K562 (cell line): ENCODE measurements around the gene TBXA2R. TPM values are rescaled to one million over a fixed set of nuclear protein-coding genes. Genes with fewer than 3 reads are reported as not detected.

ENCODE experiments used
- ESRRA ChIP-seq: fragments of 450-650 bp; IDR thresholded peaks from 2 replicates; pipeline ENCODE4 v1.6.1; 2014; ENCODE audit warnings: low read depth, mild to moderate bottlenecking, moderate library complexity, borderline replicate concordance
- GABPB1 ChIP-seq: sonication (generic); formaldehyde crosslinking; IDR thresholded peaks from 2 replicates; pipeline ENCODE4 v1.8.0; 2022; ENCODE audit warnings: mild to moderate bottlenecking, missing genetic modification reagents
- GTF2E2 ChIP-seq: fragments of 200-800 bp; sonication (Bioruptor generic); IDR thresholded peaks from 2 replicates; pipeline ENCODE4 v1.6.1; 2016; ENCODE audit warnings: missing genetic modification characterization, missing compliant biosample characterization
- ID3 ChIP-seq, 2 experiments: fragments of 250-450 bp in 1 of 2; fragments of 450-650 bp in 1 of 2; sonication (Bioruptor Pico) in 1 of 2; IDR thresholded peaks; 2 replicates each; pipeline versions ENCODE4 v1.6.1 to v1.8.0; 2016 to 2021; ENCODE audit warnings: mild to moderate bottlenecking in 2 of 2, moderate library complexity in 2 of 2, missing compliant biosample characterization in 1 of 2, missing genetic modification characterization in 1 of 2
- MCM5 ChIP-seq: fragments of 450-650 bp; IDR thresholded peaks from 2 replicates; pipeline ENCODE4 v1.6.1; 2016; ENCODE audit warnings: low read depth
- RBM39 ChIP-seq: fragments of 200-400 bp; formaldehyde crosslinking; optimal IDR thresholded peaks from 2 replicates; pipeline ENCODE3; 2018; ENCODE audit warnings: low read depth, low read length
- RFX7 ChIP-seq: fragments of 250-450 bp; sonication (Bioruptor Pico); IDR thresholded peaks from 2 replicates; pipeline ENCODE4 v1.5.1; 2021; ENCODE audit warnings: mild to moderate bottlenecking
- SIN3B ChIP-seq: fragments of 450-650 bp; IDR thresholded peaks from 2 replicates; pipeline ENCODE4 v1.6.1; 2017; ENCODE audit warnings: low read depth, mild to moderate bottlenecking, moderate library complexity
- SMAD4 ChIP-seq: fragments of 250-450 bp; sonication (Bioruptor Pico); conservative IDR thresholded peaks from 2 replicates; pipeline ENCODE4 v1.8.0; 2021; ENCODE audit warnings: inconsistent platforms, mild to moderate bottlenecking, moderate library complexity
- TCF3 ChIP-seq: sonication (generic); formaldehyde crosslinking; IDR thresholded peaks from 2 replicates; pipeline ENCODE4 v1.4.0; 2020; ENCODE audit warnings: mild to moderate bottlenecking, missing genetic modification reagents
- TRIM24 ChIP-seq, 2 experiments: fragments of 450-650 bp; IDR thresholded peaks; 2 replicates each; pipeline ENCODE4 v1.6.1; 2016
- U2AF2 ChIP-seq: fragments of 200-400 bp; formaldehyde crosslinking; optimal IDR thresholded peaks from 2 replicates; pipeline ENCODE3; 2017; ENCODE audit warnings: low read depth, mild to moderate bottlenecking, low read length
- ZBED1 ChIP-seq: IDR thresholded peaks from 2 replicates; pipeline ENCODE4 v1.6.1; 2014
- ZNF232 ChIP-seq: sonication (generic); formaldehyde crosslinking; IDR thresholded peaks from 2 replicates; pipeline ENCODE4 v1.8.0; 2022; ENCODE audit warnings: mild to moderate bottlenecking, missing genetic modification reagents
- ZNF408 ChIP-seq: fragments of 250-450 bp; sonication (Bioruptor Pico); IDR thresholded peaks from 2 replicates; pipeline ENCODE4 v1.4.0; 2020; ENCODE audit warnings: low read depth, mild to moderate bottlenecking, moderate library complexity
- ZNF449 ChIP-seq: fragments of 250-450 bp; sonication (Bioruptor Pico); IDR thresholded peaks from 2 replicates; pipeline ENCODE4 v1.8.0; 2022; ENCODE audit warnings: moderate library complexity, mild to moderate bottlenecking, inconsistent platforms
- ZNF584 ChIP-seq: fragments of 200-800 bp; sonication (Bioruptor generic); IDR thresholded peaks from 2 replicates; pipeline ENCODE4 v1.6.1; 2016; ENCODE audit warnings: low read depth, mild to moderate bottlenecking, missing genetic modification characterization, missing compliant biosample characterization
- polyA plus RNA-seq, 8 experiments: library from polyadenylated mRNA; depleted of rRNA in 4 of 8; stranded (reverse) in 5 of 8; unstranded in 3 of 8; fragments of >200 nt; fragmentation: Nextera tagmentation in 2 of 8; fragmentation: Illumina TruSeq in 1 of 8; extraction: Ambion mirVana in 2 of 8; extraction: Trizol in 1 of 8; gene quantifications; 2 replicates each; pipeline versions ENCODE4 v1.2.1 to v1.2.3, GENCODE V29; 2011 to 2014; ENCODE audit warnings: inconsistent platforms in 1 of 8, missing spikeins in 1 of 8
- total RNA-seq, 7 experiments: library from RNA; depleted of rRNA in 6 of 7; stranded (reverse); fragments of >200 nt in 6 of 7; fragmentation: Illumina TruSeq in 2 of 7; extraction: Trizol in 2 of 7; gene quantifications; 2 replicates each; pipeline versions ENCODE4 v1.2.1 to v1.2.3, GENCODE V29; 2011 to 2021; ENCODE audit warnings: low replicate concordance in 1 of 7
- TF ChIP-seq, protein P1 (sequence below): sonication (generic); formaldehyde crosslinking; IDR thresholded peaks from 2 replicates; pipeline ENCODE4 v1.8.0; 2022; ENCODE audit warnings: mild to moderate bottlenecking, missing genetic modification reagents
- TF ChIP-seq, protein P2 (sequence below), 2 experiments: fragments of 450-650 bp in 1 of 2; sonication (generic) in 1 of 2; formaldehyde crosslinking in 1 of 2; IDR thresholded peaks in 1 of 2; conservative IDR thresholded peaks in 1 of 2; 2 replicates each; pipeline versions ENCODE4 v1.6.1 to v1.8.1; 2016 to 2023; ENCODE audit warnings: mild to moderate bottlenecking in 2 of 2, moderate library complexity in 2 of 2, inconsistent platforms in 1 of 2, missing genetic modification reagents in 1 of 2
- TF ChIP-seq, protein P3 (sequence below), 2 experiments: fragments of 450-650 bp; IDR thresholded peaks; 2 replicates each; pipeline ENCODE4 v1.6.1; 2016
- TF ChIP-seq, protein P4 (sequence below): sonication (generic); formaldehyde crosslinking; IDR thresholded peaks from 2 replicates; pipeline ENCODE4 v1.8.1; 2022; ENCODE audit warnings: missing genetic modification reagents

Gene TBXA2R
- total and polyA plus RNA-seq, 9 of the 15 experiments (the other 6 are each of a cell fraction or from before 2014, with no cell fraction given), result 1.5 to 24.0 (median 2.8) TPM

DNA sequence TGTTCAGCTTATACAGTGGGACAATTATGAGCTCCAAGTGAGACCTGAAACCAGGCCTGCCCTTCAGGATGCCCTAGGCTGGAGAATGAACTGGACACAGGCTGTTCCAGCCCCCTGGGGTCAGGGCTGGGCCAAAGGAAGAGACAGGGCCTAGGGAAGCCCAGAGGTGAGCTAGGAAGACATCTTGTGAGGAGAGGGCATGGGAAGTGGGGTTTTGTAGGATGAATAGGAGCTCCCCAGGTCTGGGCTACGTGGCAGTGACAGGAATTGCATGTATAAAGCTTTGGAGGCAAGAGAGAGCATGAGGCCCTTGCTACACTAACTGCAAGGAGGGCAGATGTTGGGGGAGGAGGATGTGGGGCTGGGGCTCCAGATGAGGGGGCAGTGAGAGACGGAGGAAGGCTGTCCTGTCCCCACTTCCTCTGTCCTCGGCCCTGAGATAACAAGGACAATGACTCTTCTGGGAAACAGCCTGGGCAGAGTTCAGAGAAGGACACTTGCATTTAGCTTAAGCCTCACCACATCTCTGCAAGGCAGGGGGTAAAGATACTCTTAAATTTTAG lies 1.5 kb upstream of the TBXA2R start (continued):
- TF ChIP-seq TCF3 (CRISPR knock-in tag) (peak; percentile 54; the same call in 1 of the 2 replicates), ZNF232 (CRISPR knock-in tag) (no peak), ID3 (CRISPR knock-in tag; IDR thresholded peaks at IDR 0.05) (no peak), ID3 (tag; IDR thresholded peaks at IDR 0.05) (peak; percentile 70; the same call in 1 of the 2 replicates), ZNF408 (CRISPR knock-in tag) (no peak), ZBED1 (no peak), ESRRA (peak; percentile 73), RBM39 (peak; percentile 45), RFX7 (CRISPR knock-in tag) (0 out of 2 replicates have a peak, but pooled peaks have one; percentile 22), GABPB1 (CRISPR knock-in tag) (peak; percentile 10; the same call in 1 of the 2 replicates), U2AF2 (no peak), ZNF449 (CRISPR knock-in tag) (0 out of 2 replicates have a peak, but pooled peaks have one; percentile 56), SIN3B (no peak), SMAD4 (peak; percentile 63), MCM5 (no peak), GTF2E2 (tag) (0 out of 2 replicates have a peak, but pooled peaks have one; percentile 33), ZNF584 (CRISPR knock-in tag) (0 out of 2 replicates have a peak, but pooled peaks have one; percentile 44), TRIM24 (IDR thresholded peaks at IDR 0.05) (0 out of 4 replicates have a peak, but pooled peaks of 1 of the 2 experiments have one; percentile 4)
- TF ChIP-seq, protein P1, sequence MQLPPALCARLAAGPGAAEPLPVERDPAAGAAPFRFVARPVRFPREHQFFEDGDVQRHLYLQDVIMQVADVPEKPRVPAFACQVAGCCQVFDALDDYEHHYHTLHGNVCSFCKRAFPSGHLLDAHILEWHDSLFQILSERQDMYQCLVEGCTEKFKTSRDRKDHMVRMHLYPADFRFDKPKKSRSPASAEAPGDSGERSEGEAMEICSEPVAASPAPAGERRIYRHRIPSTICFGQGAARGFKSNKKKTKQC, result no peak
- TF ChIP-seq, protein P2, sequence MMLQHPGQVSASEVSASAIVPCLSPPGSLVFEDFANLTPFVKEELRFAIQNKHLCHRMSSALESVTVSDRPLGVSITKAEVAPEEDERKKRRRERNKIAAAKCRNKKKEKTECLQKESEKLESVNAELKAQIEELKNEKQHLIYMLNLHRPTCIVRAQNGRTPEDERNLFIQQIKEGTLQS (IDR thresholded peaks at IDR 0.05), result no peak
- TF ChIP-seq, protein P2 (CRISPR knock-in tag; conservative IDR thresholded peaks at IDR 0.05), result no peak
- TF ChIP-seq, protein P3, sequence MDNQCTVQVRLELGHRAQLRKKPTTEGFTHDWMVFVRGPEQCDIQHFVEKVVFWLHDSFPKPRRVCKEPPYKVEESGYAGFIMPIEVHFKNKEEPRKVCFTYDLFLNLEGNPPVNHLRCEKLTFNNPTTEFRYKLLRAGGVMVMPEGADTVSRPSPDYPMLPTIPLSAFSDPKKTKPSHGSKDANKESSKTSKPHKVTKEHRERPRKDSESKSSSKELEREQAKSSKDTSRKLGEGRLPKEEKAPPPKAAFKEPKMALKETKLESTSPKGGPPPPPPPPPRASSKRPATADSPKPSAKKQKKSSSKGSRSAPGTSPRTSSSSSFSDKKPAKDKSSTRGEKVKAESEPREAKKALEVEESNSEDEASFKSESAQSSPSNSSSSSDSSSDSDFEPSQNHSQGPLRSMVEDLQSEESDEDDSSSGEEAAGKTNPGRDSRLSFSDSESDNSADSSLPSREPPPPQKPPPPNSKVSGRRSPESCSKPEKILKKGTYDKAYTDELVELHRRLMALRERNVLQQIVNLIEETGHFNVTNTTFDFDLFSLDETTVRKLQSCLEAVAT (IDR thresholded peaks at IDR 0.05), result peak in 1 of 2 experiments; percentile 68; a peak in 2 of 4 replicates
- TF ChIP-seq, protein P4, sequence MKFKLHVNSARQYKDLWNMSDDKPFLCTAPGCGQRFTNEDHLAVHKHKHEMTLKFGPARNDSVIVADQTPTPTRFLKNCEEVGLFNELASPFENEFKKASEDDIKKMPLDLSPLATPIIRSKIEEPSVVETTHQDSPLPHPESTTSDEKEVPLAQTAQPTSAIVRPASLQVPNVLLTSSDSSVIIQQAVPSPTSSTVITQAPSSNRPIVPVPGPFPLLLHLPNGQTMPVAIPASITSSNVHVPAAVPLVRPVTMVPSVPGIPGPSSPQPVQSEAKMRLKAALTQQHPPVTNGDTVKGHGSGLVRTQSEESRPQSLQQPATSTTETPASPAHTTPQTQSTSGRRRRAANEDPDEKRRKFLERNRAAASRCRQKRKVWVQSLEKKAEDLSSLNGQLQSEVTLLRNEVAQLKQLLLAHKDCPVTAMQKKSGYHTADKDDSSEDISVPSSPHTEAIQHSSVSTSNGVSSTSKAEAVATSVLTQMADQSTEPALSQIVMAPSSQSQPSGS (CRISPR knock-in tag), result no peak
